GM18517 (cell line): ENCODE measurements around the gene KIR3DL3.
"Not testable (repeated sequence)": the region's sequence is repeated elsewhere in the genome, so short reads cannot be mapped to it uniquely, and the experiment has no call there.

Experiments
- ATAC-seq: cut with Tn5 transposase; IDR thresholded peaks from one replicate; pipeline ENCODE4 v1.9.1; 2021; ENCODE audit warnings: mild to moderate bottlenecking, moderate library complexity; ENCODE audit not compliant: unreplicated experiment

The KIR3DL3 gene

DNA sequence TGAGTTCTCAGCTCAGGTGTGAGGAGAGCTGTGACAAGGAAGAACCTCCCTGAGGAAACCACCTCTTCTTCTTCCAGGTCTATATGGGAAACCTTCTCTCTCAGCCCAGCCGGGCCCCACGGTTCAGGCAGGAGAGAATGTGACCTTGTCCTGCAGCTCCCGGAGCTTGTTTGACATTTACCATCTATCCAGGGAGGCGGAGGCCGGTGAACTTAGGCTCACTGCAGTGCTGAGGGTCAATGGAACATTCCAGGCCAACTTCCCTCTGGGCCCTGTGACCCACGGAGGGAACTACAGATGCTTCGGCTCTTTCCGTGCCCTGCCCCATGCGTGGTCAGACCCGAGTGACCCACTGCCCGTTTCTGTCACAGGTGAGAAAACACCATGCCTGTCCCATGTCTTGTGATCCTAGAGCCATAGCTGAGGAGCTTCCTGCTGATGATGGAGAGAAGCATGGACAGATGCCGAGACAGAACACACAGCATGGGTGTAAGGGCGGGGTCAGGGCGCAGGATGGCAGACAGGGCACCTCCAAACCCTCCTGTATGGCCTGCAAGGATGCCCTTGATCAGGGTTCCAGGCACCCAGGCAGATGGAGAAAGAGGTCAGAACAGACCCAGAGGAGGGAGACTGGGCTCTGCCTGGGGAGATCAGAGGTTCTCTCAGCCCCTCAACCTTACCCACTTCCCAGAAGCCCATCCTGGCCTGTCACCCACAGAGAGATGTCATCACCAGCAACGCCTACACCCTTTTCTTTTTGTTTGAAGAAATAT is 5.4 kb downstream of the KIR3DL3 start:
- ATAC-seq, result no peak

DNA sequence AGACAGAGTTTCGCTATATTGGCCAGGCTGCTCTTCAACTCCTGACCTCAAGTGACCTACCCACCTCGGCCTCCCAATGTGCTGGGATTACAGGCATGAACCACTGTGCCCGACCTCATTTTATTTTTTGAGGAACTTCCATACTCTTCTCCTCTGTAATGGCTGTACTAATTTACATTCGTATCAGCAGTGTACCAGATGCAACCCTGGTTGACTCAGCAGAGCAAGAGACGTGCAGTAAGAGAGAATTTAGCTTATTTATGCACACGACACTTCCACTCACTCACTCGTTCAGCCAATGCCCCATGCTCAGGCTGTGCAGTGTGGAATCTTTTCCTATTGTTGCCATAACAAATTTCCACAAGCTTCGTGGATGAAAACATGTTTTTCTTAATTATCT is 6.9 kb downstream of the KIR3DL3 start:
- no peak for ATAC-seq

DNA sequence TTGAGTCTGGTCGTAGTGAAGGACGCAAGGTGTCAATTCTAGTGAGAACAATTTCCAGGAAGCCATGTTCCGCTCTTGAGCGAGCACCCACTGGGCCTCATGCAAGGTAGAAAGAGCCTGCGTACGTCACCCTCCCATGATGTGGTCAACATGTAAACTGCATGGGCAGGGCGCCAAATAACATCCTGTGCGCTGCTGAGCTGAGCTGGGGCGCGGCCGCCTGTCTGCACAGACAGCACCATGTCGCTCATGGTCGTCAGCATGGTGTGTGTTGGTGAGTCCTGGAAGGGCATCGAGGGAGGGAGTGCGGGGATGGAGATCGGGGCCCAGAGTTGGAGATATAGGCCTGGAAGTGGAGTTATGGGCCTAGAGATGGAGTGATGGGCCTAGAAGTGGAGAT is 14.1 kb downstream of the KIR3DL3 start, which contains the start of gene KIR2DL3:
TSS of gene KIR2DL3 (plus strand) at position 208 of the 400 bp plus-strand sequence. CDS start at position 241, 33 bp downstream.
- not testable (repeated sequence) for ATAC-seq

- ATAC-seq, result no peak
Measured at GRCh38 chr19:54738715-54739114, 14.5 kb downstream of the KIR3DL3 start.

DNA sequence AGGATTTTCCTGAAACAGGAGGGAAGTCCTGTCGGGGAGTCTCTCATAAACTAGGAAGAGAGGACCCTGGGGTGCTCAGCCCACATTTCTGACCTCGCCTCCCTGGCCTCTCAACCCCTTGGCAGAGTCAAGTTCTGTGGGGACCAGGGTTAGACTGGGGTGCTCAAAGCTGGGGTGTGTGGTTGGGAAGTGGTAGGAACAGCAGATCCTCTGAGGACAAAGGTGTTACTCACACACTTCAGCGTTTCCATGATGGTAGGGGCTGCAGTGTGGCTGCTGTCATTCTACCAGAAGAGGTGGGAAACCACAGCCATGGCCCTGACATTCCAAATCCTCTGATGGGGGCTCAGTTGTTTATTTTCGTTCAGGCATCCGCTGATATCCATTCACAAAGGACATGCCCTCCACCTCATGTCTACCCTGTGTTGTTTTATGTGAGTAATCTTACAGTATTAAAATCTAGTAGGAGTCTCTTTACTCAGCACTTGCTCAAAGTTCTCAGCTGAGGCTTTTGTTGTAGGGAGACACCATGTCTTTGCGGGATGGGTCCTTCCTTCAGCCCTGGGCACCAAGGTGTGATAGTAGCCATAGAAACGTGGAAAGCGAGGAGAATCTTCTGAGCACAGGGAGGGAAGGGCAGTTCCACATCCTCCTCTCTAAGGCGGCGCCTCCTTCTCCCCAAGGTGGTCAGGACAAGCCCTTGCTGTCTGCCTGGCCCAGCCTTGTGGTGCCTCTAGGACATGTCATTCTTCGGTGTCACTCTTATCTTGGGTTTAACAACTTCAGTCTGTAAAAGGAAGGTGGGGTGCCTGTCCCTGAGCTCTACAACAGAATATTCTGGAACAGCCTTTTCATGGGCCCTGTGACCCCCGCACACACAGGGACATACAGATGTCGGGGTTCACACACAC is 15.6 kb downstream of the KIR3DL3 start:
- ATAC-seq, result no peak

DNA sequence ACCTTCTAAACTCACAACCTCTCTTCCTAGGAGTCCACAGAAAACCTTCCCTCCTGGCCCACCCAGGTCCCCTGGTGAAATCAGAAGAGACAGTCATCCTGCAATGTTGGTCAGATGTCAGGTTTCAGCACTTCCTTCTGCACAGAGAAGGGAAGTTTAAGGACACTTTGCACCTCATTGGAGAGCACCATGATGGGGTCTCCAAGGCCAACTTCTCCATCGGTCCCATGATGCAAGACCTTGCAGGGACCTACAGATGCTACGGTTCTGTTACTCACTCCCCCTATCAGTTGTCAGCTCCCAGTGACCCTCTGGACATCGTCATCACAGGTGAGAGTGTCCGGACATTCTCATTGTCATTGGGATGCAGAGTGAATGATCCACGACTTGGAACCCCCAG is 17.7 kb downstream of the KIR3DL3 start:
- ATAC-seq, result not testable (repeated sequence)

DNA sequence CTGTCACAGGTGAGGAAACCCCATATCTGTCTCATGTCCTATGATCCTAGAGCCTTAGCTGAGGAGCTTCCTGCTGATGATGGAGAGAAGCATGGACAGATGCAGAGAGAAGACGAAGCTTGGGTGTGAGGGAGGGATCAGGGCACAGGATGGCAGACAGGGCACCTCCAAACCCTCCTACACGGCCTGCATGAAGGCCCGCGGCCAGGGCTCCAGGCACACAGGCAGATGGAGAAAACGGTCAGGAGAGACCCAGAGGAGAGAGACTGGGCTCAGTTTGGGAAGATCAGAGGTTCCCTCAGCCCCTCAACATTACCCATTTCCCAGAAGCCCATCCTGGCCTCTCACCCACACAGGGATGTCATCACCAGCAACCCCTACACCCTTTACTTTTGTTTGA is 19.8 kb downstream of the KIR3DL3 start:
- ATAC-seq, result not testable (repeated sequence)

DNA sequence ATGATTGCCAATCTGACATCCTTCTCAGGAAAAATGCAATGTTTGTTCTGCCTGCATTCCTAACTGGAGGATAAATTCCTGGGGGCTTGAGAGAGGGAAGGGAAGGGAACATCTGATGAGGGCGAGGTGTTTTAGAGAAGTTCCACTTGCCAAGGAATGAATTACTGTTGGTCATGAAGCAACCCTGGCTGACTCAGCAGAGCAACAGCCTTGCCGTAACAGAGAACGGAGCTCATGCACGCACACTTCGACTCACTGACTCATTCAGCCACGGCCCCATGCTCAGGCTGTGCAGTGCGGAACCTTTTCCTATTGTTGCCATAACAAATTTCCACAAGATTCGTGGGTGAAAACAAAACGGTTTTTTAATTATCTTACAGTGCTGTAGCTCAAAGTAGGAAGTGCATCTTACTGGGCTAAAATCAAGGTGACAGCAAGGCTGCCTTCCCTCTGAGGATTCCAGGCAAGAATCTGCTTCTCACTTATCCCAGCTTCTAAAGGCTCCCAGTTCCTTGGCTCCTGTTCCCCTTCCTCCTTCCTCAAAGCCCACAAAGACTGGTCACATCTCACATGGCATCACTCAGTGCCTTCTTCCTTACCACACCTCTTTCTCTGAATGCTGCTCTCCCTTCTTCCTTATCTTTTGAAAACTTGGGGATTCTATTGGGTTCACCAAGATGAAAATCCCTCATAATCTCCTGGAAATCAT is 23.5 kb downstream of the KIR3DL3 start:
- ATAC-seq, result not testable (repeated sequence)

GRCh38 chr19:54750276-54750675 is 26.0 kb downstream of the KIR3DL3 start:
- ATAC-seq, result not testable (repeated sequence)

- ATAC-seq, result not testable (repeated sequence)
Measured at GRCh38 chr19:54756204-54757110, 32.2 kb downstream of the KIR3DL3 start.

GRCh38 chr19:54758577-54758976 is 34.3 kb downstream of the KIR3DL3 start:
- ATAC-seq, result not testable (repeated sequence)

GRCh38 chr19:54764219-54764618 is 40.0 kb downstream of the KIR3DL3 start:
- not testable (repeated sequence) for ATAC-seq

GRCh38 chr19:54766464-54766863 is 42.2 kb downstream of the KIR3DL3 start:
- not testable (repeated sequence) for ATAC-seq

DNA sequence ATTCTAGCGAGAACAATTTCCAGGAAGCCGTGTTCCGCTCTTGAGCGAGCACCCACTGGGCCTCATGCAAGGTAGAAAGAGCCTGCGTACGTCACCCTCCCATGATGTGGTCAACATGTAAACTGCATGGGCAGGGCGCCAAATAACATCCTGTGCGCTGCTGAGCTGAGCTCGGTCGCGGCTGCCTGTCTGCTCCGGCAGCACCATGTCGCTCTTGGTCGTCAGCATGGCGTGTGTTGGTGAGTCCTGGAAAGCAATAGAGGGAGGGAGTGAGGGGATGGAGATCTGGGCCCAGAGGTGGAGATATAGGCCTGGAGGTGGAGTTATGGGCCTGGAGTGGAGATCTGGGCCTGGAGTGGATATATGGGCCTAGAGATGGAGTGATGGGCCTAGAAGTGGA is 45.4 kb downstream of the KIR3DL3 start, which contains the start of gene KIR2DL1:
TSS of gene KIR2DL1 (plus strand) at position 148 of the 400 bp plus-strand sequence. CDS start at position 206, 58 bp downstream.
- ATAC-seq, result not testable (repeated sequence)

GRCh38 chr19:54770511-54770910 is 46.3 kb downstream of the KIR3DL3 start:
- ATAC-seq, result not testable (repeated sequence)

DNA sequence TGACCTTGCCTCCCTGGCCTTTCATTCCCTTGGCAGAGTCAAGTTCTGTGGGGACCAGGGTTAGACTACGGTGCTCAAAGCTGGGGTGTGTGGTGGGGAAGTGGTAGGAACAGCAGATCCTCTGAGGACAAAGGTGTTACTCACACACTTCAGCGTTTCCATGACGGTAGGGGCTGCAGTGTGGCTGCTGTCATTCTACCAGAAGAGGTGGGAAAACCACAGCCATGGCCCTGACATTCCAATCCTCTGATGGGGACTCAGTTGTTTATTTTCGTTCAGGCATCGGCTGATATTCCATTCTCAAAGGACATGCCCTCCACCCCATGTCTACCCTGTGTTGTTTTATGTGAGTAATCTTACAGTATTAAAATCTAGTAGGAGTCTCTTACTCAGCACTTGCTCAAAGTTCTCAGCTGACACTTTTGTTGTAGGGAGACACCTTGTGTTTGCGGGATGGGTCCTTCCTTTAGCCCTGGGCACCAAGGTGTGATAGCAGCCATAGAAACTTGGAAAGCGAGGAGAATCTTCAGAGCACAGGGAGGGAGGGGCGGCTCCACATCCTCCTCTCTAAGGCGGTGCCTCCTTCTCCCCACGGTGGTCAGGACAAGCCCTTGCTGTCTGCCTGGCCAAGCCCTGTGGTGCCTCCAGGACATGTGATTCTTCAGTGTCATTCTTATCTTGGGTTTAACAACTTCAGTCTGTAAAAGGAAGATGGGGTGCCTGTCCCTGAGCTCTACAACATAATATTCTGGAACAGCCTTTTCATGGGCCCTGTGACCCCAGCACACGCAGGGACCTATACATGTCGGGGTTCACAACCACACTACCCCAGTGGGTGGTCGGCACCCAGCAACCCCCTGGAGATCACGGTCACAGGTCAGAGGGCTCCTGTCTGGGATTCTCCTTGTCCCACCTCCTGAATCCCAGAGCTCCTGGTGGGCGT is 47.0 kb downstream of the KIR3DL3 start:
- not testable (repeated sequence) for ATAC-seq

- not testable (repeated sequence) for ATAC-seq
Measured at GRCh38 chr19:54772666-54773065, 48.4 kb downstream of the KIR3DL3 start.

DNA sequence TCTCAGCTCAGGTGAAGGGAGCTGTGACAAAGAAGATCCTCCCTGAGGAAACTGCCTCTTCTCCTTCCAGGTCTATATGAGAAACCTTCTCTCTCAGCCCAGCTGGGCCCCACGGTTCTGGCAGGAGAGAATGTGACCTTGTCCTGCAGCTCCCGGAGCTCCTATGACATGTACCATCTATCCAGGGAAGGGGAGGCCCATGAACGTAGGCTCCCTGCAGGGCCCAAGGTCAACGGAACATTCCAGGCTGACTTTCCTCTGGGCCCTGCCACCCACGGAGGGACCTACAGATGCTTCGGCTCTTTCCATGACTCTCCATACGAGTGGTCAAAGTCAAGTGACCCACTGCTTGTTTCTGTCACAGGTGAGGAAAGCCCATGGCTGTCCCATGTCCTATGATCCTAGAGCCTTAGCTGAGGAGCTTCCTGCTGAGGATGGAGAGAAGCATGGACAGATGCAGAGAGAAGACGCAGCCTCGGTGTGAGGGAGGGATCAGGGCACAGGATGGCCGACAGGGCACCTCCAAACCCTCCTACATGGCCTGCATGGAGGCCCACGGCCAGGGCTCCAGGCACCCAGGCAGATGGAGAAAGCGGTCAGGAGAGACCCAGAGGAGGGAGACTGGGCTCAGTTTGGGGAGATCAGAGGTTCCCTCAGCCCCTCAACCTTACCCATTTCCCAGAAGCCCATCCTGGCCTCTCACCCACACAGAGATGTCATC is 51.0 kb downstream of the KIR3DL3 start:
- ATAC-seq, result not testable (repeated sequence)
